ENCODE results near the gene RAB4B. TPM values are rescaled to one million over a fixed set of nuclear protein-coding genes. Genes with fewer than 3 reads are reported as not detected.
"Not testable (repeated sequence)": the region's sequence is repeated elsewhere in the genome, so short reads cannot be mapped to it uniquely, and the experiment has no call there.

RAB4B gene
- polyA plus RNA-seq, 1 experiment, result 25.4 TPM

DNA sequence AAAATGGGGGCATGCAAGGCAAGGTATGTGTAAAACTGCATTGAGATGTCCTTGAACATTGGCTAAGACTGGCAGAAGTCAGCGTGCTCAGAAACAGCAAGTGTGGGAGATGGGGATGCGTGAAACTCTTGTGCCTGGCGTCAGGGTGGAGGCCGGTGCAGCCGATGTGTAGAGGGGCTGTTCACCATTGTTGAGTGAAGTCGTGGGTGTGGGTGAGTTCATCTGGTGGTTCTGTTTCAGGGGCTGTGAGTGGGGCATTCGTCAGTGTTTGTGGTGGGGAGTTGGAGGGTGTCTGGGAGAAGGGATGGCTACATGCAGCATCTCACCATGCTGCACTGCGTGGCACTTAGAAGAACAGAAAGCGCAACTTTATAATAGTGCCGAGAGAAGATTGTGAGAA lies 14.1 kb upstream of the RAB4B start:
- POLR2A ChIA-PET, result no interaction called here
- H3K36me3 ChIP-seq (ENCODE audit: control insufficient read depth, insufficient read depth, low read length), result peaks cover 40% of the 10 kb centered on the region

DNA sequence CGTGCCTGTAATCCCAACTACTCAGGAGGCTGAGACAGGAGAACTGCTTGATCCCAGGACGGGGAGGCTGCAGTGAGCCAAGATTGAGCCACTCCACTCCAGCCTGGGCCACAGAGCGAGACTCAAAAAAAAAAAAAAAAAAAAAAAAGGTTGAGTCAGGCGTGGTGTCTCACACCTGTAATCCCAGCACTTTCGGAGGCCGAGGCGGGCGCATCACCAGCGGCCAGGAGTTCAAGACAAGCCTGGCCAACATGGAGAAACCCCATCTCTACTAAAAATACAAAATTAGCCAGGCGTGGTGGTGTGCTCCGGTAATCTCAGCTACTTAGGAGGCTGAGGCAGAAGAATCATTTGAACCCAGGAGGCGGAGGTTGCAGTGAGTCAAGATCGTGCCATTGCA lies 11.7 kb upstream of the RAB4B start:
- CTCF ChIA-PET, result interaction anchor here (1.2 kb wide), 1 partner anchor 13 kb away, joined by 4 read pairs; no protein-coding TSS in a partner anchor
- peaks cover 28% of the 10 kb centered on the region for H3K36me3 ChIP-seq (ENCODE audit: control insufficient read depth, insufficient read depth, low read length)
- DNase-seq (ENCODE audit: low read depth); H3K27me3 ChIP-seq (ENCODE audit: control insufficient read depth, insufficient read depth, low read length); POLR2A ChIA-PET; H3K4me3 ChIP-seq (ENCODE audit: low read depth, low read length): not testable (repeated sequence)

More for the DNA sequence above, 14.1 kb upstream of the RAB4B start:
- CTCF ChIA-PET, result no interaction called here
- DNase-seq (ENCODE audit: low read depth), result no peak
- no peak for TF ChIP-seq CTCF (IDR thresholded peaks at IDR 0.05; ENCODE audit: insufficient read depth, low read depth, low read length)
- H3K4me3 ChIP-seq (ENCODE audit: low read depth, low read length), result no peak overlapping the region
- H3K27me3 ChIP-seq (ENCODE audit: control insufficient read depth, insufficient read depth, low read length), result no peaks in the 10 kb centered on the region

- POLR2A ChIA-PET, result no interaction called here
- TF ChIP-seq CTCF (IDR thresholded peaks at IDR 0.05; ENCODE audit: insufficient read depth, low read depth, low read length), result no peak
- no peaks in the 10 kb centered on the region for H3K27me3 ChIP-seq (ENCODE audit: control insufficient read depth, insufficient read depth, low read length)
- no peak for DNase-seq (ENCODE audit: low read depth)
- no peak overlapping the region for H3K4me3 ChIP-seq (ENCODE audit: low read depth, low read length)
- peaks cover 10% of the 10 kb centered on the region for H3K36me3 ChIP-seq (ENCODE audit: control insufficient read depth, insufficient read depth, low read length)
- CTCF ChIA-PET, result no interaction called here
These were observed 9.2 kb upstream of the RAB4B start for GRCh38 chr19:40768869-40769268.

- H3K36me3 ChIP-seq (ENCODE audit: control insufficient read depth, insufficient read depth, low read length); H3K4me3 ChIP-seq (ENCODE audit: low read depth, low read length); DNase-seq (ENCODE audit: low read depth); H3K27me3 ChIP-seq (ENCODE audit: control insufficient read depth, insufficient read depth, low read length); POLR2A ChIA-PET: not testable (repeated sequence)
- CTCF ChIA-PET, result interaction anchor here (0.7 to 1.1 kb wide), 3 partner anchors 49 to 203 kb away, joined by 4 to 5 read pairs (median 5); no protein-coding TSS in a partner anchor
These were observed 6.8 kb upstream of the RAB4B start for GRCh38 chr19:40771101-40771862.

- CTCF ChIA-PET, result no interaction called here
- Histone ChIP-seq H3K27me3 (ENCODE audit: control insufficient read depth, insufficient read depth, low read length) (no peaks in the 10 kb centered on the region), H3K4me3 (ENCODE audit: low read depth, low read length) (no peak within 1 kb of the TSS), H3K36me3 (ENCODE audit: control insufficient read depth, insufficient read depth, low read length) (peaks cover 1% of the 10 kb centered on the region; the same call in 1 of the 2 replicates)
- TF ChIP-seq CTCF (IDR thresholded peaks at IDR 0.05; ENCODE audit: insufficient read depth, low read depth, low read length), result no peak
- POLR2A ChIA-PET, result no interaction called here
- no peak for DNase-seq (ENCODE audit: low read depth)
These were observed 3.0 kb upstream of the RAB4B start, which contains the start of gene MIA for GRCh38 chr19:40774916-40775631. Gene MIA, plus strand, starts transcription at chr19:40775521. Its CDS starts 22 bp downstream, at chr19:40775543.

GRCh38 chr19:40775632-40776022 lies 2.4 kb upstream of the RAB4B start:
- H3K27me3 ChIP-seq (ENCODE audit: control insufficient read depth, insufficient read depth, low read length), result no peaks in the 10 kb centered on the region
- peaks cover 3% of the 10 kb centered on the region; the same call in 1 of the 2 replicates for H3K36me3 ChIP-seq (ENCODE audit: control insufficient read depth, insufficient read depth, low read length)
- ChIA-PET POLR2A (no interaction called here), CTCF (no interaction called here)
- DNase-seq (ENCODE audit: low read depth), result no peak
- no peak for TF ChIP-seq CTCF (IDR thresholded peaks at IDR 0.05; ENCODE audit: insufficient read depth, low read depth, low read length)
- H3K4me3 ChIP-seq (ENCODE audit: low read depth, low read length), result no peak overlapping the region
